IPS-18a (cell line): ENCODE data around the gene DVL2.
"Not testable (repeated sequence)": the region's sequence is repeated elsewhere in the genome, so short reads cannot be mapped to it uniquely, and the experiment has no call there.

Experiments used
- H3K27ac ChIP-seq: one replicate; pipeline ENCODE4 v1.5.1; 2013; ENCODE audit warnings: low read length
- H3K27me3 ChIP-seq: one replicate; pipeline ENCODE4 v1.6.1; 2013; ENCODE audit warnings: mild to moderate bottlenecking, low read length; ENCODE audit not compliant: control insufficient read depth, insufficient read depth
- H3K36me3 ChIP-seq: one replicate; pipeline ENCODE4 v1.6.1; 2013; ENCODE audit warnings: low read depth, low read length; ENCODE audit not compliant: control insufficient read depth
- H3K4me1 ChIP-seq: one replicate; pipeline ENCODE4 v1.6.1; 2013; ENCODE audit warnings: low read depth, low read length; ENCODE audit not compliant: control insufficient read depth
- H3K4me3 ChIP-seq: one replicate; pipeline ENCODE4 v1.5.1; 2013; ENCODE audit warnings: low read length
- H3K9ac ChIP-seq: one replicate; pipeline ENCODE4 v1.6.1; 2013; ENCODE audit warnings: mild to moderate bottlenecking, low read length, moderate library complexity
- H3K9me3 ChIP-seq: one replicate; pipeline ENCODE4 v1.6.1; 2013; ENCODE audit warnings: low read depth, low read length; ENCODE audit not compliant: control insufficient read depth

Gene DVL2

DNA sequence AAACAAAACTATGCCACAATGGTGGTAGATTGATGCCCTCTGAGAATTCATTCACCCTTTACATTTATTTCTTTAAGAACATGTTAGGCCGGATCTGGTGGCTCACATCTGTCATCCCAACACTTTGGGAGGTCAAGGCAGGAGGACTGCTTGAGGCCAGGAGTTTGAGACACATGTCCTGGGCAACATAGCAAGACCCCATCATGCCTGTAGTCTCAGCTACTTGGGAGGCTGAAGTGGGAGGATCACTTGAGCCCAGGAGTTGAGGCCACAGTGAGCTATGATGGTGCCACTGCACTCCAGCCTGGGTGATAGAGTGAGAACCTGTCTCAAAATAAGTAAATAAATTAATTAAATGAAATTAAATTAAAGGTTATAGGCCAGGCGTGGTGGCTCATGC, 52.2 kb downstream of the DVL2 start:
- not testable (repeated sequence) for H3K27me3 ChIP-seq, H3K4me3 ChIP-seq, H3K9me3 ChIP-seq, H3K36me3 ChIP-seq, H3K9ac ChIP-seq, H3K27ac ChIP-seq, H3K4me1 ChIP-seq

GRCh38 chr17:7179317-7180254, 54.7 kb downstream of the DVL2 start, which contains the start of gene ASGR1:
ASGR1 (minus strand) TSS chr17:7179370; CDS start chr17:7178563, 807 bp downstream.
- H3K4me3 ChIP-seq, result peak within 1 kb of the TSS; percentile 79
- H3K27me3 ChIP-seq, result peaks cover 22% of the 10 kb centered on the region
- H3K9ac ChIP-seq, result no peak within 1 kb of the TSS
- peaks cover 3% of the 10 kb centered on the region for H3K4me1 ChIP-seq
- no peak within 1 kb of the TSS for H3K27ac ChIP-seq
- no peaks in the 10 kb centered on the region for H3K9me3 ChIP-seq
- H3K36me3 ChIP-seq, result no peaks in the 10 kb centered on the region

GRCh38 chr17:7178973-7179316, 55.4 kb downstream of the DVL2 start:
- no peak overlapping the region for H3K27ac ChIP-seq
- H3K36me3 ChIP-seq, result no peaks in the 10 kb centered on the region
- peaks cover 24% of the 10 kb centered on the region for H3K27me3 ChIP-seq
- no peak overlapping the region for H3K9ac ChIP-seq
- no peak overlapping the region for H3K4me3 ChIP-seq
- H3K4me1 ChIP-seq, result peaks cover 3% of the 10 kb centered on the region
- H3K9me3 ChIP-seq, result no peaks in the 10 kb centered on the region

GRCh38 chr17:7177954-7178477, 56.3 kb downstream of the DVL2 start:
- peaks cover 27% of the 10 kb centered on the region for H3K27me3 ChIP-seq
- H3K4me3 ChIP-seq, result peak overlapping the region; percentile 79
- H3K4me1 ChIP-seq, result peaks cover 3% of the 10 kb centered on the region
- H3K9ac ChIP-seq, result peak overlapping the region; percentile 32
- no peaks in the 10 kb centered on the region for H3K36me3 ChIP-seq
- H3K27ac ChIP-seq, result no peak overlapping the region
- H3K9me3 ChIP-seq, result no peaks in the 10 kb centered on the region

GRCh38 chr17:7177191-7177953, 56.9 kb downstream of the DVL2 start:
- no peaks in the 10 kb centered on the region for H3K36me3 ChIP-seq
- peaks cover 3% of the 10 kb centered on the region for H3K4me1 ChIP-seq
- H3K27ac ChIP-seq, result no peak overlapping the region
- no peaks in the 10 kb centered on the region for H3K9me3 ChIP-seq
- peak overlapping the region; percentile 79 for H3K4me3 ChIP-seq
- peak overlapping the region; percentile 32 for H3K9ac ChIP-seq
- H3K27me3 ChIP-seq, result peaks cover 27% of the 10 kb centered on the region

- no peak overlapping the region for H3K9ac ChIP-seq
These were observed 57.5 kb downstream of the DVL2 start for GRCh38 chr17:7176841-7177190.

DNA sequence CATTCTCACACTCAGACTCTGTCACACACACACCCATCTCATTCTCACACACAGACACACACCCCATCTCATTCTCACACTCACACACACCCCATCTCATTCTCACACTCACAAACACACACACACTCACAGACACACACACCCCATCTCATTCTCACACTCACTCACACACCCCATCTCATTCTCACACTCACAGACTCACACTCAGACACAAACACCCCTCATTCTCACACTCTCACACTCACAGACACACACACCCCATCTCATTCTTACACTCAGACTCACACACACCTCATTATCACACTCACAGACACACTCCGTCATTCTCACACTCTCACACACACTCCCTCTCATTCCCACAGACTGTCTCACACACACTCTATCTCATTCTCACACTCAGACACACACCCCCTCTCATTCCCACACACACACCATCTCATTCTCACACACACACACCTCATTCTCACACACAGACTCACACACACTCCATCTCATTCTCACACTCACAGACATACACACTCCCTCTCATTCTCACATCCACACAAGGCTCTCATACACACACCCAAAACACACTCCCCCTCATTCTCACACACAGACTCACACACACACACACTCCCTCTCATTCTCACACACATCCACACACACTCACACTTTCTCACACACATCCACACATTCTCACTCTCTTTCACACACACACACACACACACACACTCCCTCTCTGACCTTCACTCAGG, 58.0 kb downstream of the DVL2 start:
- Histone ChIP-seq H3K27me3 (peaks cover 27% of the 10 kb centered on the region), H3K27ac (no peak overlapping the region), H3K9me3 (no peaks in the 10 kb centered on the region), H3K36me3 (no peaks in the 10 kb centered on the region), H3K4me3 (no peak overlapping the region), H3K4me1 (peaks cover 3% of the 10 kb centered on the region), H3K9ac (no peak overlapping the region)

More at GRCh38 chr17:7176841-7177190, 57.5 kb downstream of the DVL2 start:
- Histone ChIP-seq H3K9me3 (no peaks in the 10 kb centered on the region), H3K4me3 (peak overlapping the region; percentile 79), H3K4me1 (peaks cover 3% of the 10 kb centered on the region), H3K36me3 (no peaks in the 10 kb centered on the region), H3K27me3 (peaks cover 27% of the 10 kb centered on the region), H3K27ac (no peak overlapping the region)
